SH-SY5Y (cell line): Measurements from ENCODE around the gene SKAP2.

Experiments used
- GATA2 ChIP-seq: IDR thresholded peaks from 2 replicates; pipeline ENCODE4 v1.6.1; 2011; ENCODE audit warnings: mild to moderate bottlenecking, low read depth, low read length
- GATA3 ChIP-seq: IDR thresholded peaks from 2 replicates; pipeline ENCODE4 v1.6.1; 2011; ENCODE audit warnings: low read depth, mild to moderate bottlenecking, low read length, moderate library complexity

The SKAP2 gene

GRCh38 chr7:26864309-26865093, at the start of gene SKAP2:
Gene SKAP2, minus strand, starts transcription at chr7:26864590. Its CDS starts 161 bp downstream, at chr7:26864429.
- no peak; the same call in 1 of the 2 replicates for TF ChIP-seq GATA2
- no peak for TF ChIP-seq GATA3

GRCh38 chr7:26912933-26913536, 48.6 kb upstream of the SKAP2 start:
- TF ChIP-seq GATA3 = no peak
- TF ChIP-seq GATA2 = no peak

- TF ChIP-seq GATA3 (no peak), GATA2 (no peak)
Observed at GRCh38 chr7:26912338-26912737, 47.9 kb upstream of the SKAP2 start.

- TF ChIP-seq GATA2 = no peak
- TF ChIP-seq GATA3 = no peak
Observed at GRCh38 chr7:26910221-26910620, 45.8 kb upstream of the SKAP2 start.

GRCh38 chr7:26900251-26900650, 35.9 kb upstream of the SKAP2 start:
- TF ChIP-seq GATA2 (no peak), GATA3 (no peak)

GRCh38 chr7:26899519-26899918, 35.1 kb upstream of the SKAP2 start:
- no peak for TF ChIP-seq GATA2
- no peak for TF ChIP-seq GATA3

GRCh38 chr7:26898891-26899290, 34.5 kb upstream of the SKAP2 start:
- no peak for TF ChIP-seq GATA2
- no peak for TF ChIP-seq GATA3

GRCh38 chr7:26897928-26898327, 33.5 kb upstream of the SKAP2 start:
- TF ChIP-seq GATA3 = no peak
- no peak for TF ChIP-seq GATA2

- no peak for TF ChIP-seq GATA2
- TF ChIP-seq GATA3 = no peak
Observed at GRCh38 chr7:26891400-26892350, 27.3 kb upstream of the SKAP2 start.

- no peak for TF ChIP-seq GATA2
- TF ChIP-seq GATA3 = no peak
Observed at GRCh38 chr7:26880852-26881251, 16.5 kb upstream of the SKAP2 start.

- no peak for TF ChIP-seq GATA2
- TF ChIP-seq GATA3 = no peak
Observed at GRCh38 chr7:26879671-26880070, 15.3 kb upstream of the SKAP2 start.

GRCh38 chr7:26868841-26869495, 4.6 kb upstream of the SKAP2 start:
- TF ChIP-seq GATA2 = no peak
- TF ChIP-seq GATA3 = no peak

GRCh38 chr7:26865094-26865388, 651 bp upstream of the SKAP2 start:
- no peak for TF ChIP-seq GATA3
- TF ChIP-seq GATA2 = no peak
